ENCODE results near the gene TMEM255B.
A peak's percentile ranks its signal among the peaks of the same experiment; 100 is the strongest.

TMEM255B gene

DNA sequence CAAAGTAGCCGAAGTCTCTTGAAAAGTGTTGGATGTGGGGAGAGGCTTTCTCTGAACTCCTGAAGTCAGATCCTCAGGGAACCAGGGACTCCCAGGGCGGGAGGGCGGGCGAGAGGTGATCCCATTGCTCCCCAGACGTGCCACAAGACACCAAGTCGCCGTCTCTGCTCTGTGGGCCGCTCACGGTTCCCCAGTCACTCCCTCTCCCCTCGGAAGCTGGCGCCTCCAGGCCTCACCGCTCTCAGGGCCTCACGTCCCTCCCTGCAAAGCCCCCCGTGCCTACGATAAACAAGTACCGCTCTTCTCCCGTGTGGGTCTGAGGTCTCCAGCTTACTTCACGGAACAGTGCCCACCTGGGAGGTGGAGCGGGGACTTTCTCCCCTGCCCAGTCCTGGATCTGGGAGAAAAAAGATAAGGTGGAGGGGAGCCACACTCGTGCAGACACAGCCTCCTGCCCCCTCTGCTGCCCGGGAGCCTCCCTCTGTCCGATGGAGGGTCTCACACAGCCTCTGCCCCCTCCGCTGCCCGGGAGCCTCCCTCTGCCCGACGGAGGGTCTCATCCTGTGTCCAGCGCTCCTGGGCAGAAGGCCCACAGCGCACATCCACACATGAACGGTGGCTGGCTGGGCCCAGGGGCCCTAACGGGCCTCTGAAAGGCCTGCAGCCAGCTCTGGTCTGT lies 54.2 kb downstream of the TMEM255B start:
- Mint-ChIP-seq H3K36me3 (ENCODE audit: low read depth) (peaks cover 17% of the 10 kb centered on the region), H3K4me1 (ENCODE audit: low read depth) (peaks cover 21% of the 10 kb centered on the region), H3K9me3 (peaks cover 4% of the 10 kb centered on the region), H3K4me3 (no peak overlapping the region), H3K27ac (no peak overlapping the region), H3K27me3 (no peaks in the 10 kb centered on the region)
- DNase-seq = no peak

GRCh38 chr13:113813749-113814434 lies 54.9 kb downstream of the TMEM255B start:
- Mint-ChIP-seq H3K9me3 (no peaks in the 10 kb centered on the region), H3K27ac (no peak overlapping the region), H3K27me3 (no peaks in the 10 kb centered on the region), H3K4me1 (ENCODE audit: low read depth) (peaks cover 21% of the 10 kb centered on the region), H3K4me3 (peak overlapping the region; percentile 20), H3K36me3 (ENCODE audit: low read depth) (peaks cover 19% of the 10 kb centered on the region)
- no peak for DNase-seq

- DNase-seq = no peak
- Mint-ChIP-seq H3K36me3 (ENCODE audit: low read depth) (peaks cover 21% of the 10 kb centered on the region), H3K27me3 (no peaks in the 10 kb centered on the region), H3K9me3 (no peaks in the 10 kb centered on the region), H3K27ac (no peak overlapping the region), H3K4me1 (ENCODE audit: low read depth) (peaks cover 21% of the 10 kb centered on the region), H3K4me3 (peak overlapping the region; percentile 20)
These were observed 55.4 kb downstream of the TMEM255B start for GRCh38 chr13:113814435-113814821.

GRCh38 chr13:113815151-113816058 lies 56.4 kb downstream of the TMEM255B start:
- DNase-seq = peak; percentile 58

GRCh38 chr13:113816254-113816929 lies 57.4 kb downstream of the TMEM255B start:
- H3K36me3 Mint-ChIP-seq (ENCODE audit: low read depth) = peaks cover 30% of the 10 kb centered on the region
- peak overlapping the region; percentile 88 for H3K27ac Mint-ChIP-seq

More at GRCh38 chr13:113815151-113816058, 56.4 kb downstream of the TMEM255B start:
- Mint-ChIP-seq H3K4me3 (peak overlapping the region; percentile 87), H3K4me1 (ENCODE audit: low read depth) (peaks cover 21% of the 10 kb centered on the region), H3K27ac (peak overlapping the region; percentile 88), H3K36me3 (ENCODE audit: low read depth) (peaks cover 24% of the 10 kb centered on the region), H3K27me3 (no peaks in the 10 kb centered on the region), H3K9me3 (no peaks in the 10 kb centered on the region)

DNA sequence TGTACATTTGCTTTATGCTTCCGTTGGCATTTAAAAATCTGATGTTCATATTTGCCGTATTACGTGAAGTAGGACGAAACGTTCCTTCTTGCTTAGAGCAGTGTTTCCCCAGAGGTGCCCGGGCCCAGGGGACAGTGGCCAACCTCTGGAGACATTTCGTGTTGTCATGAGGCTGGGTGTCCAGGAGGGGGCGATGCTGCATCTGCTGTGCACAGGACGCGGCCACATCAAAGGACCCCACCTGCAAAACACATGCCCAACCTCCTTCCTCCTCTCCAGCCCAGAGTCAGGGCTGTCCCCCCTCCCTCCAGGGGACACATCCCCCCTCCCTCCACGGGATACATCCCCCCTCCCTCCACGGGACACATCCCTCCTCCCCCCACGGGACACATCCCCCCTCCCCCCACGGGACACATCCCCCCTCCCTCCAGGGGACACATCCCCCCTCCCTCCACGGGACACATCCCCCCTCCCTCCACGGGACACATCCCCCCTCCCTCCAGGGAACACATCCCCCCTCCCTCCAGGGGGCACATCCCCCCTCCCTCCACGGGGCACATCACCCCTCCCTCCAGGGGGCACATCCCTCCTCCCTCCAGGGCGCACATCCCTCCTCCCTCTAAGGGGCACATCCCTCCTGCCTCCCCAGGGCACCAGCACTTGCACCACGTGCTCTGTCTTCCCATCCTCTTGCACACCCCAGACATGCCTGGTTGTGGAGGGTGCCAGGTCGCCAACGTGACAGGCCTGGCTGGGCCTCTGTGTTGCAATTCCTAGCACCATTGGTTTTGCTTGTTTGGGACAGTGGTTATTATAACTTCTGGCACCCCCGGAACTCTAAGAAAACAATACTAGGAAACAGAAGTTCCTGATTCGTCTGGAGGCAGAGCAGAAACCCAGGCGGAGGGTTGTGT lies 58.2 kb downstream of the TMEM255B start:
- Mint-ChIP-seq H3K27ac (peak overlapping the region; percentile 88), H3K36me3 (ENCODE audit: low read depth) (peaks cover 34% of the 10 kb centered on the region), H3K9me3 (no peaks in the 10 kb centered on the region), H3K27me3 (no peaks in the 10 kb centered on the region), H3K4me1 (ENCODE audit: low read depth) (peaks cover 21% of the 10 kb centered on the region), H3K4me3 (peak overlapping the region; percentile 87)
- peak; percentile 88 for DNase-seq

More at GRCh38 chr13:113816254-113816929, 57.4 kb downstream of the TMEM255B start:
- H3K4me1 Mint-ChIP-seq (ENCODE audit: low read depth) = peaks cover 21% of the 10 kb centered on the region
- DNase-seq = no peak
- no peaks in the 10 kb centered on the region for H3K9me3 Mint-ChIP-seq
- H3K27me3 Mint-ChIP-seq = no peaks in the 10 kb centered on the region
- H3K4me3 Mint-ChIP-seq = peak overlapping the region; percentile 87

GRCh38 chr13:113817860-113818691 lies 59.0 kb downstream of the TMEM255B start:
- H3K4me3 Mint-ChIP-seq = no peak overlapping the region
- H3K27ac Mint-ChIP-seq = no peak overlapping the region
- H3K9me3 Mint-ChIP-seq = no peaks in the 10 kb centered on the region
- no peak for DNase-seq
- peaks cover 21% of the 10 kb centered on the region for H3K4me1 Mint-ChIP-seq (ENCODE audit: low read depth)
- peaks cover 37% of the 10 kb centered on the region for H3K36me3 Mint-ChIP-seq (ENCODE audit: low read depth)
- no peaks in the 10 kb centered on the region for H3K27me3 Mint-ChIP-seq

GRCh38 chr13:113818700-113819295 lies 59.8 kb downstream of the TMEM255B start:
- H3K36me3 Mint-ChIP-seq (ENCODE audit: low read depth) = peaks cover 37% of the 10 kb centered on the region
- no peak overlapping the region for H3K4me3 Mint-ChIP-seq
- no peak overlapping the region for H3K27ac Mint-ChIP-seq
- no peaks in the 10 kb centered on the region for H3K9me3 Mint-ChIP-seq
- H3K27me3 Mint-ChIP-seq = no peaks in the 10 kb centered on the region
- peaks cover 21% of the 10 kb centered on the region for H3K4me1 Mint-ChIP-seq (ENCODE audit: low read depth)
- no peak for DNase-seq

- H3K4me3 Mint-ChIP-seq = no peak overlapping the region
- H3K4me1 Mint-ChIP-seq (ENCODE audit: low read depth) = peaks cover 21% of the 10 kb centered on the region
- no peaks in the 10 kb centered on the region for H3K27me3 Mint-ChIP-seq
- DNase-seq = no peak
- peaks cover 38% of the 10 kb centered on the region for H3K36me3 Mint-ChIP-seq (ENCODE audit: low read depth)
- no peaks in the 10 kb centered on the region for H3K9me3 Mint-ChIP-seq
- H3K27ac Mint-ChIP-seq = no peak overlapping the region
These were observed 60.3 kb downstream of the TMEM255B start for GRCh38 chr13:113819341-113819730.

- Mint-ChIP-seq H3K4me3 (no peak overlapping the region), H3K9me3 (no peaks in the 10 kb centered on the region), H3K27me3 (no peaks in the 10 kb centered on the region), H3K4me1 (ENCODE audit: low read depth) (peaks cover 21% of the 10 kb centered on the region), H3K36me3 (ENCODE audit: low read depth) (peaks cover 42% of the 10 kb centered on the region), H3K27ac (no peak overlapping the region)
- no peak for DNase-seq
These were observed 61.0 kb downstream of the TMEM255B start for GRCh38 chr13:113819731-113820715.

DNA sequence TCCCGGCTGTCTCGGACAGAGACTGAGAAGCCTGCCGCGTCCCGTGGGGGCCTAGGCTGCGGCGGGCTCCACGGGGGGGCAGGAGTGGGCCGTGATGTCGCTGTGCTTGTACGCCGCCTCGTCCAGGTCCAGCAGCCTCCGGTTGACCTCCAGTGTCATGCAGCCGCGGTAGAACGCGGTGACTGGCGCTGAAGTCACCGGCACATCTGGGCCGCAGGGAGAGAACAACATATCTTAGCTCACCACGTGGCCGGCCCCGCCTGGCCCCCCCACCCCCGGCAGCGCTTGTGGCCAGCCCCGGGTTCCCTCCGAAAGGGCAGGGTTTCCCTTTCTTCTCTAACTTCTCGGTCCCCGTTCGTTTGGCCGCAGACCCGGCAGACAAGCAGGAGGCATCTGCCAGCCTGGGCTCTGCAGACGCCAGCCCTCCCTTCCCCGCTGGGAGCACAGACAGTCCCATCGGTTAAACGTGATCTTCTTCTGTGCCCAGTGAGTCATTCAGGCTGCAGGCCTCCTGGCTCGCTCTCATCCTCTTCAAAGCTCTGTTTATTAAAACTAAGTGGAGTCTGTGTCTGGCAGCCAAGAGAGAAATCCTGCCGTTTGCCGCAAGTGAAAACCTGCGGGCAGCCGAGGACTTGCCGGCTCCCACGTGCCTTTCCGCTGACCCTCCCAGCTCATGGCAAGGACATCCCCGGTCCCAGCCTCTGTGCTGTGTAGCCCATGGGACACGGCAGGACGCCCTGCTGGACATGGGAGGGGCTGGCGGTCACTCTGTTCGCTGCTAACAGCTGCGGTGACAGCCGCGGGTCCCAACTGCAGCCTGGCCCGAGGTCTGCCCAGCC lies 62.0 kb downstream of the TMEM255B start:
- Mint-ChIP-seq H3K4me3 (no peak overlapping the region), H3K9me3 (no peaks in the 10 kb centered on the region), H3K27me3 (no peaks in the 10 kb centered on the region), H3K36me3 (ENCODE audit: low read depth) (peaks cover 42% of the 10 kb centered on the region), H3K27ac (no peak overlapping the region), H3K4me1 (ENCODE audit: low read depth) (peaks cover 14% of the 10 kb centered on the region)
- no peak for DNase-seq

Data from activated T-cell treated with anti-CD3 and anti-CD28 coated beads, Interleukin-2, amount 50 U/mL, for 24 hours (primary cell).